ENCODE results near the gene TRMO.

Gene TRMO

GRCh38 chr9:97889941-97890887 is 32.1 kb downstream of the TRMO start:
- no peaks in the 10 kb centered on the region for H3K4me1 ChIP-seq (ENCODE audit: control insufficient read depth, insufficient read depth, low read length)
- POLR2A ChIA-PET, result interaction anchor here (0.6 kb wide), 1 partner anchor 27 kb away, joined by 3 read pairs; no protein-coding TSS in a partner anchor
- TF ChIP-seq ZNF362 (tag by site-specific recombination; IDR thresholded peaks at IDR 0.05) (no peak), ZNF654 (tag by site-specific recombination; IDR thresholded peaks at IDR 0.05; ENCODE audit: low read depth) (peak; percentile 37; the same call in 1 of the 2 replicates), SP3 (tag by site-specific recombination; IDR thresholded peaks at IDR 0.05) (no peak), ZNF335 (tag by site-specific recombination; conservative IDR thresholded peaks at IDR 0.05) (0 out of 2 replicates have a peak, but pooled peaks have one; percentile 12), ZNF140 (tag by site-specific recombination; IDR thresholded peaks at IDR 0.05) (no peak)
- TF ChIP-seq, protein P1, sequence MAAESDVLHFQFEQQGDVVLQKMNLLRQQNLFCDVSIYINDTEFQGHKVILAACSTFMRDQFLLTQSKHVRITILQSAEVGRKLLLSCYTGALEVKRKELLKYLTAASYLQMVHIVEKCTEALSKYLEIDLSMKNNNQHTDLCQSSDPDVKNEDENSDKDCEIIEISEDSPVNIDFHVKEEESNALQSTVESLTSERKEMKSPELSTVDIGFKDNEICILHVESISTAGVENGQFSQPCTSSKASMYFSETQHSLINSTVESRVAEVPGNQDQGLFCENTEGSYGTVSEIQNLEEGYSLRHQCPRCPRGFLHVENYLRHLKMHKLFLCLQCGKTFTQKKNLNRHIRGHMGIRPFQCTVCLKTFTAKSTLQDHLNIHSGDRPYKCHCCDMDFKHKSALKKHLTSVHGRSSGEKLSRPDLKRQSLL (tag by site-specific recombination; IDR thresholded peaks at IDR 0.05), result 0 out of 2 replicates have a peak, but pooled peaks have one; percentile 56
- H3K27ac ChIP-seq (ENCODE audit: extremely low read depth, low read depth, low read length), result no peak overlapping the region
- no peaks in the 10 kb centered on the region for H3K36me3 ChIP-seq (ENCODE audit: control insufficient read depth in 2 of 2, insufficient read depth in 1 of 2, low read length in 2 of 2)
- CTCF ChIA-PET, result interaction anchor here (0.5 to 7.4 kb wide), 32 partner anchors 11 to 241 kb away, joined by 3 to 132 read pairs (median 5); partner anchors contain the start of genes TRMO and XPA
- no peaks in the 10 kb centered on the region for H3K9me3 ChIP-seq (ENCODE audit: control insufficient read depth, insufficient read depth, low read depth, low read length)
- H3K4me3 ChIP-seq (ENCODE audit: low read depth, low read length), result no peak overlapping the region

GRCh38 chr9:97880336-97880735 is 42.0 kb downstream of the TRMO start:
- POLR2A ChIA-PET, result no interaction called here
- Histone ChIP-seq H3K4me3 (ENCODE audit: low read depth, low read length) (no peak overlapping the region), H3K36me3 (ENCODE audit: control insufficient read depth in 2 of 2, insufficient read depth in 1 of 2, low read length in 2 of 2) (no peaks in the 10 kb centered on the region), H3K9me3 (ENCODE audit: control insufficient read depth, insufficient read depth, low read depth, low read length) (no peaks in the 10 kb centered on the region), H3K27ac (ENCODE audit: extremely low read depth, low read depth, low read length) (no peak overlapping the region), H3K4me1 (ENCODE audit: control insufficient read depth, insufficient read depth, low read length) (no peaks in the 10 kb centered on the region)
- CTCF ChIA-PET, result interaction anchor here (1.0 to 4.3 kb wide), 5 partner anchors 9 to 26 kb away, joined by 3 to 28 read pairs (median 4); no protein-coding TSS in a partner anchor
- no peak for TF ChIP-seq ZBTB49 (tag by site-specific recombination; IDR thresholded peaks at IDR 0.05; ENCODE audit: low read depth)
- TF ChIP-seq ZNF518A (tag by site-specific recombination; conservative IDR thresholded peaks at IDR 0.05; ENCODE audit: low read depth), result no peak
- no peak for TF ChIP-seq ZNF324 (tag by site-specific recombination; IDR thresholded peaks at IDR 0.05)

All from HEK293 (cell line).